SJSA1 (cell line): Measurements from ENCODE around the gene PKP2. TPM values are rescaled to one million over a fixed set of nuclear protein-coding genes. Genes with fewer than 3 reads are reported as not detected.

ENCODE experiments used
- DNase-seq, 2 experiments: peaks; one replicate each; pipeline ENCODE4 v3.0.0-alpha.2; 2015 to 2020; ENCODE audit warnings: low spot score in 2 of 2, low read depth in 1 of 2
- H3K27ac ChIP-seq: fragments of 250-450 bp; sonication (Bioruptor Pico); 2 replicates; pipeline ENCODE4 v1.5.1; 2020; ENCODE audit warnings: mild to moderate bottlenecking, moderate library complexity
- H3K27me3 ChIP-seq: fragments of 250-450 bp; sonication (Bioruptor Pico); replicated peaks from 2 replicates; pipeline ENCODE4 v1.5.1; 2020; ENCODE audit warnings: mild to moderate bottlenecking, moderate library complexity
- H3K36me3 ChIP-seq: fragments of 250-450 bp; sonication (Bioruptor Pico); 2 replicates; pipeline ENCODE4 v1.5.1; 2020; ENCODE audit warnings: mild to moderate bottlenecking
- H3K4me1 ChIP-seq: fragments of 250-450 bp; sonication (Bioruptor Pico); replicated peaks from 2 replicates; pipeline ENCODE4 v1.6.1; 2021; ENCODE audit warnings: mild to moderate bottlenecking
- H3K4me3 ChIP-seq: fragments of 250-450 bp; sonication (Bioruptor Pico); 2 replicates; pipeline ENCODE4 v1.5.1; 2020; ENCODE audit warnings: mild to moderate bottlenecking
- H3K9me3 ChIP-seq: fragments of 250-450 bp; sonication (Bioruptor Pico); replicated peaks from 2 replicates; pipeline ENCODE4 v1.5.1; 2020; ENCODE audit warnings: mild to moderate bottlenecking
- total RNA-seq: library from RNA; depleted of rRNA; stranded (reverse); fragments of >200 nt; shearing (Covaris generic); gene quantifications from 2 replicates; pipeline ENCODE4 v1.2.3, GENCODE V29; 2014

Gene PKP2
- total RNA-seq, 1 experiment from 2014 or later: 28.6 TPM

DNA sequence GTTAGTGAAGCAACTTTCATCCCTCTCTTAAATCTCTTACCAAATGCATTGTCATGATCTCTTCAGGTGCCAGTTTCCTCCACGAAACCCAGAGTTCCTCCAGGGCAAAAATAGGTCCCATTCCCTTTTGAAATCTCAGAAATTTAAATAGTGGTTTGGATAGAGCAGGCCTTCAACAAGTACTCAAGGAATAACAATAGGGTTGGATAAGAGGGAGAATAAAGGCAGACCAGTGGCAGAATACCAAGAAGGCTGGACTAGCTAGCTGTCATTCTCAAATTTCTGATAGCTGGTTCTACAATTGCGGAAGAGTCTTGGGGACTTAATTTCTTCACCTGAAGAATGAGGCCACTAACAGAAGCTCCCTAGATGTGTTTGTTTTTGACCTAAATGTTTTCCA is 62.5 kb downstream of the PKP2 start:
- no peak overlapping the region for H3K4me3 ChIP-seq
- no peaks in the 10 kb centered on the region for H3K27me3 ChIP-seq
- peaks cover 21% of the 10 kb centered on the region for H3K36me3 ChIP-seq

GRCh38 chr12:32828552-32828951 is 68.0 kb downstream of the PKP2 start:
- Histone ChIP-seq H3K4me1 (peaks cover 21% of the 10 kb centered on the region), H3K27ac (no peak overlapping the region), H3K9me3 (no peaks in the 10 kb centered on the region), H3K4me3 (no peak overlapping the region), H3K27me3 (no peaks in the 10 kb centered on the region), H3K36me3 (peaks cover 10% of the 10 kb centered on the region)
- no peak for DNase-seq

More for the DNA sequence above, 62.5 kb downstream of the PKP2 start:
- no peak for DNase-seq
- H3K27ac ChIP-seq: no peak overlapping the region
- peaks cover 11% of the 10 kb centered on the region for H3K4me1 ChIP-seq
- H3K9me3 ChIP-seq: no peaks in the 10 kb centered on the region

DNA sequence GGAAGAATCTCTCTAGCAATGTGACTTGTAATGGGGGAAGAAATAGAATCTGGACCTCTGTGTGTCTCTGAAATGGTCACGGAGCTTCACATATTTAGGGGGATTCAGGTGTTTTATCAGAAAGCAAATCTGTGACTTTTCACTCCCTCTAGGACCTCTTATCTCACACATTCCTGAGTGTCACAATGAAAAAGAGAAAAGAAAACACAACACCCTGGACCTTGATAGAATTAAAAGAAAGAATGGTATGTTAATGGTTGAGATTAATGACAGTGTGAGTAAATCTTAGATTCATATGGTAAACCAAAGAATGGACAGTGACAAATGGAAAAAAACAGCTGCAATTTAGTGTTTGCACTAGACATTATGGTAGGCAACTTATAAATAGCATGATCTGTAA is 68.5 kb downstream of the PKP2 start:
- no peak overlapping the region for H3K27ac ChIP-seq
- H3K9me3 ChIP-seq: no peaks in the 10 kb centered on the region
- H3K36me3 ChIP-seq: peaks cover 10% of the 10 kb centered on the region
- DNase-seq: no peak
- H3K4me3 ChIP-seq: no peak overlapping the region
- peaks cover 21% of the 10 kb centered on the region for H3K4me1 ChIP-seq
- H3K27me3 ChIP-seq: no peaks in the 10 kb centered on the region

GRCh38 chr12:32826807-32827412 is 69.7 kb downstream of the PKP2 start:
- H3K4me1 ChIP-seq: peaks cover 21% of the 10 kb centered on the region

GRCh38 chr12:32824596-32824995 is 72.0 kb downstream of the PKP2 start:
- no peaks in the 10 kb centered on the region for H3K27me3 ChIP-seq
- no peak for DNase-seq
- no peak overlapping the region for H3K27ac ChIP-seq
- H3K9me3 ChIP-seq: no peaks in the 10 kb centered on the region
- H3K36me3 ChIP-seq: peaks cover 23% of the 10 kb centered on the region
- peaks cover 21% of the 10 kb centered on the region for H3K4me1 ChIP-seq
- H3K4me3 ChIP-seq: no peak overlapping the region

More at GRCh38 chr12:32826807-32827412, 69.7 kb downstream of the PKP2 start:
- no peak overlapping the region for H3K27ac ChIP-seq
- no peaks in the 10 kb centered on the region for H3K27me3 ChIP-seq
- H3K36me3 ChIP-seq: peaks cover 21% of the 10 kb centered on the region
- H3K4me3 ChIP-seq: no peak overlapping the region
- H3K9me3 ChIP-seq: no peaks in the 10 kb centered on the region
- DNase-seq: peak in 1 of 2 experiments; percentile 26

GRCh38 chr12:32822344-32822743 is 74.2 kb downstream of the PKP2 start:
- H3K27me3 ChIP-seq: no peaks in the 10 kb centered on the region
- peaks cover 7% of the 10 kb centered on the region for H3K4me1 ChIP-seq
- H3K9me3 ChIP-seq: no peaks in the 10 kb centered on the region
- DNase-seq: no peak
- H3K27ac ChIP-seq: no peak overlapping the region
- no peak overlapping the region for H3K4me3 ChIP-seq
- peaks cover 30% of the 10 kb centered on the region for H3K36me3 ChIP-seq

GRCh38 chr12:32821710-32822109 is 74.9 kb downstream of the PKP2 start:
- DNase-seq: no peak
- Histone ChIP-seq H3K27me3 (no peaks in the 10 kb centered on the region), H3K27ac (no peak overlapping the region)

DNA sequence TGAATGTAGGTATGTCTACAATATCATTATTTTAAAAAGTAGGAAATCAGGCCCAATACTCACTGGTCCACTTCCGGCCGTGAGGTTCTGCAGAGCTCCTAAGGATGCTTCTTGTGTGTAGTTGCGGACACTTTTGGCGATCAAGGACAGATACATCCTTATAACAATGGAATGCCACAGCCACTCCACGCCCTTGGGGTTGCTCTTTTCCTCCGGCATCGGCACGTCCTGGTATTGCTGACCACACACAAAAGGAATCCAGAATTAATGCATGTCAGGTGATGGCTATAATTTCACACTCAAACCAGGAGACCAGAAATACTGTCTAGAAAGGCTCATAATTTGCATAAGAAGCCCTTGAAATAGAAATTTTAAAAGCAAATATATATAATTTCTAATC is 75.3 kb downstream of the PKP2 start:
- no peak overlapping the region for H3K4me3 ChIP-seq
- H3K9me3 ChIP-seq: no peaks in the 10 kb centered on the region
- no peak overlapping the region for H3K27ac ChIP-seq
- no peaks in the 10 kb centered on the region for H3K27me3 ChIP-seq
- H3K4me1 ChIP-seq: no peaks in the 10 kb centered on the region
- H3K36me3 ChIP-seq: peaks cover 32% of the 10 kb centered on the region
- no peak for DNase-seq

More at GRCh38 chr12:32821710-32822109, 74.9 kb downstream of the PKP2 start:
- peaks cover under 1% of the 10 kb centered on the region for H3K4me1 ChIP-seq
- peaks cover 32% of the 10 kb centered on the region for H3K36me3 ChIP-seq
- H3K9me3 ChIP-seq: no peaks in the 10 kb centered on the region
- H3K4me3 ChIP-seq: no peak overlapping the region

GRCh38 chr12:32820376-32820931 is 76.1 kb downstream of the PKP2 start:
- no peak overlapping the region for H3K4me3 ChIP-seq
- H3K36me3 ChIP-seq: peaks cover 32% of the 10 kb centered on the region
- no peak overlapping the region for H3K27ac ChIP-seq
- DNase-seq: no peak
- no peaks in the 10 kb centered on the region for H3K9me3 ChIP-seq
- no peaks in the 10 kb centered on the region for H3K27me3 ChIP-seq
- no peaks in the 10 kb centered on the region for H3K4me1 ChIP-seq

DNA sequence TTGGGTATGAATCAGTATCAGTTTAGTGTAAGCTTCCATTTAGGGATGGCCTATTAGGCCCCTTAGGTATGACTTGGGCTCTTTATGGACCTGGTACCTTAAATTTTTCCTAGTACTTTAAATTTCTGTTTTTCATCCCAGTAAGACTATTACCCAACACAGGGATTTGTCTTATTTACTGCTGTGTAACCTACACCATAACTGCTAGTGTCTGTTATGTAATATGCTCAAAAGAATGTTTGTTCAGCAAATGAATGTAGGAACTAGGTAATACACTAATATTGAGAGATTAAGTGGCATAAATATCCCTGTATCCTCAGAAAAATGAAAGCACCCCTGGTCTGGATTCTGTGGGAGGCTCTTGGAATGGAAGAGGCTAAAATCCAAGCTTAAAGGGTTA is 77.2 kb downstream of the PKP2 start:
- no peak for DNase-seq
- no peaks in the 10 kb centered on the region for H3K4me1 ChIP-seq

DNA sequence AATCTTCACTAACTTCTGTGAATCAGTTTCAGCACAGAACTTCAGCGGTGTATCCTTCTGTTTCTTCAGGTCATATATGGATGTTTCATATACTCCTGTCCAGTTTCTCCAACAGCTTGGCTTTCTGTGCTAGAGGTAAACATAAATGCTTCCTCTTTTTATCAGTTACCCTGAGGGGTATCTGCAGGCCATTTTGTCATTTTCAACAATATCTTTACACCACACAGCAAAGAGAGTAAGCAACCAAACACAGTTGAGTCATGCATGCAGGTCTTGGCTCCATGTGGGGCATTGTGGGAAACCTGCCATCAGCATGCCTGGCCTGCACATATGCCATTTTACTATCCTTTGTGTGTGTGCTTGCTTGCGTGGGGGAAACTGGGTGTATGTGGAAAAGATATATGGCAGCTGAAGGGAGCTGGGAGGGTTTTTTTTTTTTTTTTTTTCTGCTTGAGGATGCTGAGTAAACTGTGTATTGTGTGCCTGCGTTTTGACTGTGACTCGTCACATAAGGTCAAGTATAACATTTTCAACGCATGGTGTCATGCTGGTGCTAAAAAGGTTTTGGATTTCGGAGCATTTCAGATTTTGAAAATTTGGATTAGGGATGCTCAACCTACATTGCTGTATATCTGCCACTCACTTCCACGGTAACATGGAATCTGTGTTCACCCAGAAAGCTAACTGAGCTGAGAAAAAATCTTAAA is 84.7 kb downstream of the PKP2 start:
- H3K27ac ChIP-seq: no peak overlapping the region

More for the DNA sequence above, 77.2 kb downstream of the PKP2 start:
- no peak overlapping the region for H3K4me3 ChIP-seq
- H3K36me3 ChIP-seq: peaks cover 32% of the 10 kb centered on the region
- H3K27ac ChIP-seq: no peak overlapping the region
- no peaks in the 10 kb centered on the region for H3K27me3 ChIP-seq
- H3K9me3 ChIP-seq: no peaks in the 10 kb centered on the region

GRCh38 chr12:32809846-32810245 is 86.7 kb downstream of the PKP2 start:
- DNase-seq: no peak
- Histone ChIP-seq H3K27me3 (no peaks in the 10 kb centered on the region), H3K4me3 (no peak overlapping the region), H3K36me3 (peaks cover 27% of the 10 kb centered on the region), H3K9me3 (peaks cover 13% of the 10 kb centered on the region), H3K4me1 (peaks cover 36% of the 10 kb centered on the region), H3K27ac (peak overlapping the region; percentile 65)

More for the DNA sequence above, 84.7 kb downstream of the PKP2 start:
- peak; percentile 42 to 51 for DNase-seq
- Histone ChIP-seq H3K4me3 (no peak overlapping the region), H3K9me3 (peaks cover 13% of the 10 kb centered on the region), H3K4me1 (peaks cover 36% of the 10 kb centered on the region), H3K27me3 (no peaks in the 10 kb centered on the region), H3K36me3 (peaks cover 27% of the 10 kb centered on the region)

GRCh38 chr12:32809196-32809595 is 87.4 kb downstream of the PKP2 start:
- H3K36me3 ChIP-seq: peaks cover 27% of the 10 kb centered on the region
- peaks cover 13% of the 10 kb centered on the region for H3K9me3 ChIP-seq
- DNase-seq: peak; percentile 86 to 90
- peak overlapping the region; percentile 65 for H3K27ac ChIP-seq
- H3K4me3 ChIP-seq: no peak overlapping the region
- no peaks in the 10 kb centered on the region for H3K27me3 ChIP-seq
- H3K4me1 ChIP-seq: peaks cover 36% of the 10 kb centered on the region

GRCh38 chr12:32804301-32804700 is 92.3 kb downstream of the PKP2 start:
- Histone ChIP-seq H3K4me3 (no peak overlapping the region), H3K27me3 (no peaks in the 10 kb centered on the region)

More at GRCh38 chr12:32804301-32804700, 92.3 kb downstream of the PKP2 start:
- DNase-seq: no peak
- peaks cover 13% of the 10 kb centered on the region for H3K9me3 ChIP-seq
- peaks cover 9% of the 10 kb centered on the region for H3K4me1 ChIP-seq
- peaks cover 30% of the 10 kb centered on the region for H3K36me3 ChIP-seq
- H3K27ac ChIP-seq: no peak overlapping the region
